ENCODE measurements around the gene PHF23.

The PHF23 gene

DNA sequence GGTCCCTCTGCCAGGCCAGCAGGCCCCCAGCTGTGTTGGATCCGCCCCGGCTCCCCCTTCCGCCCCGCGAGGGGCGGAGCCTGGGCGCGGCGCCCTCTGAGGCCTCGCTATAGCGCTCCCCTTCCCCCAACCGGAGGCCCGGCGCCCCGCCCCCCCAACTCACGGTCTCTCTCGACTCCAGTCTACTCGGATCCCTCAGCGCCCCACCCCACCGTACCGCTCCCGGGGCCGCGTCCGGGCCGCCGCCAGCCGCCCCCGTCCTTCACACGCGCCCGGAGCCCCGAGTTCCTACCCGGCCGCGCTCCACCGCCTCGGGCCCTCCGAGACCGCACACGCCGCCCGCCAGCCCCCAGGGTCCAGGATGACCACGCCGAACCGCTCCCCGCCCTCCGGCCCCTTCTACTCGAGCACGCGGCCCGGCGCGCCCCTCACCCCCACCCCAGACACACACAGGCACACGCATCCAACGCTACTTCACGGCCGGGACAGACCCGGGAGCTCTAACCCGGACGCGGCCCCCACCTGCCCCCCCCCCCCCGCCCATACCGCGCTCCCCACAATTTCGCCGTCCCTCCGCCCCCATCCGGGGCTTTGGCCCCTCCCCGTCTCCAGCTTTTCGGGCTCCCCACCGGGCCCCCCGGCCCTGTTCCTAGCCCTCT lies 1.4 kb downstream of the PHF23 start:
- peak; percentile 66 for DNase-seq (ENCODE audit: low read depth)

GRCh38 chr17:7237266-7237760 lies 1.9 kb downstream of the PHF23 start:
- no peak for DNase-seq (ENCODE audit: low read depth)

GRCh38 chr17:7236808-7237207 lies 2.4 kb downstream of the PHF23 start:
- DNase-seq (ENCODE audit: low read depth), result no peak

GRCh38 chr17:7235693-7236665 lies 3.3 kb downstream of the PHF23 start:
- no peak for DNase-seq (ENCODE audit: low read depth)

GRCh38 chr17:7234083-7234951 lies 4.9 kb downstream of the PHF23 start, which contains the start of gene DVL2:
Gene DVL2 (minus strand): TSS chr17:7234517. CDS start chr17:7234262, 255 bp downstream.
- peak; percentile 93 for DNase-seq (ENCODE audit: low read depth)

DNA sequence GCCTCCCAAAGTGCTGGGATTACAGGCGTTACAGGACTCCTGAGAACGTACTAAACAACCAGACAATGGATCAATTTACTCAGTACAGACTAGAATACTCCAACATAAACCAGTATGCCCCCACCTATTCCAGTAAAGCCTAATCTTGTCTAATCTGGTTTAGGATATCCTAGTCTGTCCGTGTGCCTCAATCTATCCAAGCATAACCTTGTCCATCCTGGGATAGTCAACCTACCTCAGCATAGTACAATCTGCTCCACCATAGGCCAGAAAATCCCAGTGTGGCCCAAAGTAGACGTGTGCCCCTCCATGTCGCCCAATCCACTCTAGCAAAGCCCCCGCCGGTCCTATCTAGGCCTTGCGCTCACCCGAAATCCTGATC lies 5.6 kb downstream of the PHF23 start:
- no peak for DNase-seq (ENCODE audit: low read depth)

GRCh38 chr17:7232114-7232513 lies 7.1 kb downstream of the PHF23 start:
- DNase-seq (ENCODE audit: low read depth), result no peak

GRCh38 chr17:7229504-7229903 lies 9.8 kb downstream of the PHF23 start:
- DNase-seq (ENCODE audit: low read depth), result no peak

DNA sequence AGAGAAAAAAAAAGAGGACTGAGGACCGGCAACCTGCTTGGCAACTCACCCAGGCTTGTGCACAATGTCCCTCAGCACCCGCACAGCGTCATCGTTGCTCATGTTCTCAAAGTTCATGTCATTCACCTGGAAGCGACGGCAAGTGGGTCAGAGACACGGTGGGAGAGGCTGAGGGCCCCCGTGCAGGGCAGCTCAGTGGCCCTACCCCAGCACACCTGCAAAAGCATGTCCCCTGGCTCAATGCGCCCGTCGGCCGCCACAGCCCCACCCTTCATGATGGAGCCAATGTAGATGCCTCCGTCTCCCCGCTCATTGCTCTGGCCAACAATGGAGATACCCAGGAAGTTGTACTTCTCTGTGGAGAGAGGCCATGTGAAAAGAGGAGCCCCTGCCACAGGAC lies 10.3 kb downstream of the PHF23 start:
- no peak for DNase-seq (ENCODE audit: low read depth)

- no peak for DNase-seq (ENCODE audit: low read depth)
Measured at GRCh38 chr17:7226721-7227710, 12.2 kb downstream of the PHF23 start.

- no peak for DNase-seq (ENCODE audit: low read depth)
Measured at GRCh38 chr17:7225711-7226331, 13.4 kb downstream of the PHF23 start.

DNA sequence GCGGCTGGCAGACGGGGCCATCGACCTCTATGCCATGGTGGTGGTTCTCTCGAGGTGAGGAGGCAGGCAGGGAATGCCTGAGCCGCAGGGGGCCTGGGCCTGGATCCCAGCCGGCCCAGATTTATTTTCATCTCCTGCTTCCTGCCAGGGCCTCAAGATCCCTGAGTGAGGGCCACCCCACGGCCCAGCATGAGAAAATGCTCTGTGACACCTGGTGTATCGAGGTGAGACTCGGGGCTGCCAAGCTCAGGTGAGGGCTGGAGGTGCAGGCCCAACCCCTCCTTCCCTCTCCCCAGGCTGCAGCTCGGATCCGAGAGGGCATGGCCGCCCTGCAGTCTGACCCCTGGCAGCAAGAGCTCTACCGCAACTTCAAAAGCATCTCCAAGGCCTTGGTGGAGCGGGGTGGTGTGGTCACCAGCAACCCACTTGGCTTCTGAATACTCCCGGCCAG lies 14.6 kb downstream of the PHF23 start:
- DNase-seq (ENCODE audit: low read depth), result no peak

GRCh38 chr17:7224110-7224509 lies 15.1 kb downstream of the PHF23 start:
- DNase-seq (ENCODE audit: low read depth), result no peak

- DNase-seq (ENCODE audit: low read depth), result no peak
Measured at GRCh38 chr17:7223375-7223774, 15.9 kb downstream of the PHF23 start.

DNA sequence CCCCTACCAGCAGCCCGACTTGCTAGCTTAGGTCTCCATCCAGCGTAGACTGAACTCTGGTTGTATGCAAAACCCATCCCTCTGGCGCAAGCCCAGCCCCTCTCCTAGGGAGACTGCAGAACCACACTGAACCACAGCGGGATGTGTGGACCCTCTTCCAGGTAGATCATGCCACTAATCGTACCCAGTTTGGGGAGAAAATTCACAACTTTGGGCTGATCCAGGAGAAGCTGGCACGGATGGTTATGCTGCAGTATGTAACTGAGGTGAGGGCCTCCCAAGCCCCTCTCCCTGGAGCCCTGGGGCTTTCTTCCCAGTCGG lies 16.3 kb downstream of the PHF23 start:
- no peak for DNase-seq (ENCODE audit: low read depth)

DNA sequence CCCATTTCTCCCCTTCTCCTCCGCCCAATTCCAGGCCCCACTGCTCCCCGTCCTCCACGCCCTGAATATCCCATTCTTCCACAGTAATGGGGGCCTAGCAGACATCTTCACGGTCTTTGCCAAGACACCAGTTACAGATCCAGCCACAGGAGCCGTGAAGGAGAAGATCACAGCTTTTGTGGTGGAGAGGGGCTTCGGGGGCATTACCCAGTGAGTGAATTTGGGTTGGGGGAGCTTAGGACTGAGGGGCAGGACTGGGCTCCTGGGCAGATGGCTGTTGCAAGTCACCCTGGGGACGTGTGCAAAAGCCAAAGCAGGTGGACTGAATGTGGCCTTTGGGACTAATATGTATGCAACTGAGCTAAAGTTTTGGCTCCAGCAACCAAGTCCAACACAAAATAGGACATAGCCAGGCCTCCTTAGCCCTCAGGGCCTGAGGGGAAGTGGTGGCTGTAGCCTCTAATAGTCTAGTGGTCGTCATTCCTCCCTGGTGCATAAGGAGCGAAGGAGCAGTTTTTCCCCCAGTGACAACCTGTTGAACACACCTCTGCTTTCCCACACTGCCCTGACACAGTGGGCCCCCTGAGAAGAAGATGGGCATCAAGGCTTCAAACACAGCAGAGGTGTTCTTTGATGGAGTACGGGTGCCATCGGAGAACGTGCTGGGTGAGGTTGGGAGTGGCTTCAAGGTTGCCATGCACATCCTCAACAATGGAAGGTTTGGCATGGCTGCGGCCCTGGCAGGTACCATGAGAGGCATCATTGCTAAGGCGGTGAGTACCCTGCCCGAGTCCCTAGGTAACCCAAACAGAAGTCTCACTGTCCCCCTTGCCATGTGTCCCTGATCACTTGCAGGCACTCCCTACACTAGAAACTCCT lies 16.9 kb downstream of the PHF23 start:
- DNase-seq (ENCODE audit: low read depth), result no peak

DNA sequence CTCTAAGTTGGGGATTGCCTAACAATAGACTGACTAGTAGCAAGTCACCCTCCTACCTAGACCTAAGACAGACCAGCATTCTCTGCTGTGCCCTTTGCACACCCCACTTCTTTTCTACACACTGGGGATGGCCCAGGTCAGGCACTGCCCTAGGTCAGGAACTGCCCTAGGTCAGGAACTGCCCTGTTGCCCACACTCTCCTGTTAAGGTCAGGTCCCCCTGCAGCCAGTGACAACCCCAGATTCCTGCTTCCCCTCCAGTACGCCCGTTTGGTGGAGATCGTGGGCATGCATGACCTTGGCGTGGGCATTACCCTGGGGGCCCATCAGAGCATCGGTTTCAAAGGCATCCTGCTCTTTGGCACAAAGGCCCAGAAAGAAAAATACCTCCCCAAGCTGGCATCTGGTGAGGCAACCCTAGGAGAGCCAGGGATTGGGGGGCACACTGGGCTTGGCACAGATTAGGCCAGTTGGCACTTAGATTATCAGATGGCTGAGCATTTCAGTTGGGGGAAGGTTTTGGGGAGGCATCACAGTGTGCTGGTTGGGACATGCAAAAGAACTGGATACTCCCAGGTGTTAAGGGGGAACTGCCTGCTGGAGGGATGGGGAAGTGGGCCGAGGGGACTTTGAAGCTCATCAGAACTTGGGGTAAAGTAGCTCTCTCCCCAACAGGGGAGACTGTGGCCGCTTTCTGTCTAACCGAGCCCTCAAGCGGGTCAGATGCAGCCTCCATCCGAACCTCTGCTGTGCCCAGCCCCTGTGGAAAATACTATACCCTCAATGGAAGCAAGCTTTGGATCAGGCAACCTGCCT lies 17.8 kb downstream of the PHF23 start:
- DNase-seq (ENCODE audit: low read depth), result no peak

- peak; percentile 43 for DNase-seq (ENCODE audit: low read depth)
Measured at GRCh38 chr17:7220593-7221277, 18.5 kb downstream of the PHF23 start.
